Central memory CD4-positive, alpha-beta T cell (primary cell): ENCODE results near the gene CERS6.
"Not testable (repeated sequence)": the region's sequence is repeated elsewhere in the genome, so short reads cannot be mapped to it uniquely, and the experiment has no call there.

Experiments
- DNase-seq: peaks from one replicate; pipeline ENCODE4 v3.0.0; 2022

The CERS6 gene

GRCh38 chr2:168742258-168742932 lies 286.3 kb downstream of the CERS6 start:
- DNase-seq, result no peak

DNA sequence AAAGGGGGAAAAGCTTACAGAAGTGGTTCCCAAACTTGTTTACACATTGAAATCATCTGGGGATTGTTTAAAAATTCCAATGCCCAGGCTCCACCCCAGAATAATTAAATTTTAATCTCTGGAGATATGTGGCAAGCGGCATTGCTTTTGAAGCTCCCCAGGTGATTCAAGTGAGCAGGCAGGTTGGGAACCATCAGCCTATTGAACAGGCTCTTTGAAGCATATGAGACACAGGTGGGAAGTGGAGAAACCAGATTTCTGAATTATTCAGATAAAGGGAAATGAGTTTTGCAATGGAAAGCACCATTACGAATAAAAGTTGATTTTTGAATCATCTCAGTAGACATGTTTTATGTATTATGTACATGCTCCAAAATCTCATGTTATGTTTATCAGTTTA lies 288.8 kb downstream of the CERS6 start:
- no peak for DNase-seq

GRCh38 chr2:168748461-168748860 lies 292.4 kb downstream of the CERS6 start:
- no peak for DNase-seq

GRCh38 chr2:168749297-168749696 lies 293.2 kb downstream of the CERS6 start:
- no peak for DNase-seq

- peak; percentile 78 for DNase-seq
Measured at GRCh38 chr2:168751104-168751740, 295.1 kb downstream of the CERS6 start.

DNA sequence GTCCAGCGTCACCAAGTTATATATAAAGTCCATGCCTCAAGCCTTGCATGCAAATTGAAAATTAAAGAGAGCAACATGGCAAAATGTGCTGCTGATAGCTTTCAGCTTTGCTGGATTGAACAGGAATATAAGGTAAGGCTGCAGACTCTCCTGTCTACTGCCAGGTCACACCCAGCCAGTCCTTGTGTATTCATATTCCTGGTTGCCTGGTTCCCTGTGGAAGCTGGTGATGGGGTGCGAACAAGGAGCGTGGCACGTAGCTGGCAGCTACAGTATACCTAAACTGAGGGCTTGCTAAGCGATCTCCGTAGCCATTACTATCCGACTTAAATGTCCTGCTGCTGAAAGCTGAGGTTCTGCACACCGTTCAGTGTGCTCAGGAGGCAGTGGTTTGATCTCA lies 296.3 kb downstream of the CERS6 start:
- no peak for DNase-seq

GRCh38 chr2:168753765-168754329 lies 297.8 kb downstream of the CERS6 start:
- DNase-seq, result no peak

- DNase-seq, result no peak
Measured at GRCh38 chr2:168757223-168757622, 301.2 kb downstream of the CERS6 start.

GRCh38 chr2:168758970-168759820 lies 303.1 kb downstream of the CERS6 start:
- peak; percentile 45 for DNase-seq

DNA sequence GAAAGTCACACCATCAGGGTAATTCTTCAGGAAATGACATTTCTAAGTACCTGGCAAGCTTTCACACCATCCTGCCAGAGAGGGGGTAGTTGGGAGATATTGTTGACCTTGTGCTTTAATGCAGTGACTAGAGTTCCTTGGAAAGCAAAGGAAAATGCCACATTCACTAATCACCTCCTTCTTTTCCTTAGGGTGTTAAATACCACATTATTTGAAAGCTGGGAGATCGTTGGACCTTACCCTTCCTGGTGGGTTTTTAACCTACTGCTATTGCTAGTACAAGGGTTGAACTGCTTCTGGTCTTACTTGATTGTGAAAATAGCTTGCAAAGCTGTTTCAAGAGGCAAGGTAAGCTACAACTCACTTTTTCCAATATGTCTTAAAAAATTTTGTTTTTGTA lies 309.3 kb downstream of the CERS6 start:
- DNase-seq, result no peak

GRCh38 chr2:168766600-168766999 lies 310.5 kb downstream of the CERS6 start:
- no peak for DNase-seq

DNA sequence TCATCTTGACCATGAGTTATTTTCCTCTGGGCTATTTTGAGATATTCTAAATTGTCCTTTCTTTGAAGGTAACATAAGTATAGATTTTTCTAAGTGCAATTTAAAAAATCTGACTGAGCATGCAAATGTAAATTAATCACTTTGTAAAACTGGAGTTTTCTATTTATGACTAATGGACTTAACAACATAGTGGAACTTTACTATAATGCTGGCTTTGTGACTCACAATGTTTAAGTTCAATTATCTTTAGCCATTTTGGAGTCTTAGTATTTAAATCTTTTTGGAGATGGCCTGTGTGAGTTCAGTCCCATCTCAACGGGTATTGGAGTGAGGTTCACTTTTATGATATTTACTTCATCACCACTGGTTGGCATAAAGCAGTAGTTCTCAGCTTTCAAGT lies 311.2 kb downstream of the CERS6 start:
- no peak for DNase-seq

GRCh38 chr2:168768357-168768756 lies 312.3 kb downstream of the CERS6 start:
- not testable (repeated sequence) for DNase-seq

- DNase-seq, result no peak
Measured at GRCh38 chr2:168770796-168771195, 314.7 kb downstream of the CERS6 start.

GRCh38 chr2:168772704-168773103 lies 316.6 kb downstream of the CERS6 start:
- no peak for DNase-seq

- DNase-seq, result no peak
Measured at GRCh38 chr2:168773128-168773527, 317.1 kb downstream of the CERS6 start.

DNA sequence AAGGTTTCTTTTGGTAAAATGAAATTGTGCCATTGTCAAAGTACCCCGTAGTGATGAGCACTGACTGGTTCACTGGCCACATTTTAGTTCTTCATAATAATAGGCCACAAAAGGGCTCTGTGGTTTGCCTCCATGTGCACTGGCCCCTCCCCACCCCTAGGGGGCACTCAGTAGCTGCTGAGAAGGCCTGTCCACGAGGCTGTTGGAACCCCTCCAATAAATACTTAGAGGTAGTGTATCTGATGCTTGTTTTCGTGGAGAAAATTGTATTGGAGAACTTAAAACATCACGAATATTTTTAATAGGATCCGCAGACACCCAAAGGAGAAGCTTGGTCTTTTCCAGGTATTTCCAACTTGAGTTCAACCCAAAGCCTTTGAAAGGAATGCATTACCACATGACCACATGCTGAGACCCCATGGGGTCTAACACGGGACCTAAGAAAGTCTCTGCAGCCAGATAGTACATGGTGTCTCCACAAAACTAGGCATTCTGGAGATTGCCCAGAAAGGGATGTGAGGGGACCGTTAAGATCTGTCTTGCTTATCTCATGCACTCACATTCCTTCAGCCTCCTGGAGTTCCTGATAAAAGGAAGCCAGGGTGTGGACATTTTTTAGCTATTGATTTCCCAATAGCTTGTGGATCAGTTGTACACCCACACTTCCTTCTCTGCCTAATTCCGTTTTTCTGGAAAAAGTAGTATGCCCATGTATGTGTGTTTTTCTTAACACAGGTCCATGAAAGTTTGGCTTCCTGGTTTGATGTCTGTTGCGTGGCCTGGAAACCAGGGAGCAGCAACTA lies 317.8 kb downstream of the CERS6 start:
- no peak for DNase-seq

- DNase-seq, result no peak
Measured at GRCh38 chr2:168775837-168776236, 319.8 kb downstream of the CERS6 start.

- DNase-seq, result no peak
Measured at GRCh38 chr2:168780669-168781071, 324.6 kb downstream of the CERS6 start.

DNA sequence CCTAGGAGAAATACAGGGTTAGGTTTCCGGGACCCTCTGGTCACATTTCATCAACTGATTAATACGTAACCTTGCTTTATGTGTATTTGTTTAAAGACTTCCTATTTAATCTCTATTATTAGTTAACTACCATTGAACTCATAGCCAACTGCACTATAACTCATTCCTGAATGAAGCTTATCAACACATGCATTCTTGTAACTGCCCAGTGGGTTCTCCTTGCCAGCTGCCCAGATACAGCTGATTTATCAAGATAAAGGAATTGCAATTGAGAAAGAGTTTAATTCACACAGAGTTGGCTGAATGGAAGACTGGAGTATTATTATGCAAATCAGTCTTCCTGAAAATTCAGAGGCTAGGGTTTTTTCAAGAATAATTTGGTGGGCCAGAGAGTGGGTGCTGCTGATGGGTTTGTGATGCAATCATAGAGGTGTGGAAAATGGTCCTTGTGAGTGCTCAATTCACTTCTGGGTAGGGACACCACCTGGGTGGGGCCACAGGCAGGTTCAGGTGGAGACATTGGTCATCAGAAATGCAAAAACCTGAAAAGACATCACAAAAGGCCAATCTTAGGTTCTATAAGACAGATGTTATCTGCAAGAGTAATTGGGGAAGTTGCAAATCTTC lies 325.2 kb downstream of the CERS6 start:
- DNase-seq, result no peak

- no peak for DNase-seq
Measured at GRCh38 chr2:168782271-168782670, 326.2 kb downstream of the CERS6 start.

DNA sequence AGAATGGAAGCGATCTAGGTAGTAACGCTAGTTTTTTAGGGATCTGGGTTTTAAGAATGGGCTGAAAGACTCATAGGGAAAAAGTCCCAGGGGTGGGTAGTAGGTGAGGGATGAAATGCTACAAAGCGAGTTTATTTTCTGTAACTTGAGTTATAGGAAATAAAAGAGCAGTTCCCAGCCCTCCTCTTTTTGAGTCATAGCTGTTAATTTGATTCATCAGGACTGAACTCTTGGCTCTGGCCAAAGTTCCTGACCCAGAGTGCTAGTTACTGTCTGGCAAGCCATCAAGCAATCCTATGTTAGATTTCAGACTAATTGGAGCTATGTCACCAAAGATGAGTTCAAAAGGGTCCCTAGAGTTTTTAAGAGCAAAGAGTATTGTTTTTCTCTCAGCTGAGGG lies 328.9 kb downstream of the CERS6 start:
- no peak for DNase-seq
